HEK293 (cell line): Measurements from ENCODE around the gene MAN1C1.
A peak's percentile ranks its signal among the peaks of the same experiment; 100 is the strongest.
"Not testable (repeated sequence)": the region's sequence is repeated elsewhere in the genome, so short reads cannot be mapped to it uniquely, and the experiment has no call there.

Experiments
- CTCF ChIA-PET: fragments of 350-600 bp; formaldehyde crosslinking; extraction: SDS; loops from one replicate; lab custom pipeline; 2021; ENCODE audit warnings: antibody characterized with exemption; lab: Yijun Ruan, JAX
- POLR2A ChIA-PET: fragments of 300-600 bp; formaldehyde crosslinking; extraction: SDS; loops from one replicate; lab custom pipeline; 2020; ENCODE audit warnings: antibody characterized with exemption, inconsistent platforms; lab: Yijun Ruan, JAX
- H3K27ac ChIP-seq: fragments of 200-500 bp; sonication (Bioruptor generic); 2 replicates; pipeline ENCODE4 v1.5.1; 2014; ENCODE audit warnings: low read depth, low read length, control low read depth, inconsistent platforms; ENCODE audit errors: extremely low read depth
- H3K36me3 ChIP-seq, 2 experiments: fragments of 200-500 bp in 1 of 2; sonication (Bioruptor generic) in 1 of 2; 1 replicate in 1 of 2; 2 replicates in 1 of 2; pipeline ENCODE4 v1.5.1; 2014 to 2017; ENCODE audit warnings: inconsistent platforms in 2 of 2, low read length in 2 of 2; ENCODE audit not compliant: control insufficient read depth in 2 of 2, insufficient read depth in 1 of 2
- H3K4me1 ChIP-seq: fragments of 200-500 bp; sonication (Bioruptor generic); 2 replicates; pipeline ENCODE4 v1.5.1; 2014; ENCODE audit warnings: mild to moderate bottlenecking, low read length, inconsistent platforms; ENCODE audit not compliant: control insufficient read depth, insufficient read depth
- H3K4me3 ChIP-seq: 2 replicates; pipeline ENCODE4 v1.5.1; 2011; ENCODE audit warnings: low read depth, mild to moderate bottlenecking, control low read depth, low read length, moderate library complexity
- H3K9me3 ChIP-seq: fragments of 200-500 bp; sonication (Bioruptor generic); 2 replicates; pipeline ENCODE4 v1.5.1; 2014; ENCODE audit warnings: low read depth, low read length, inconsistent platforms; ENCODE audit not compliant: control insufficient read depth, insufficient read depth
- KLF1 ChIP-seq: fragments of 450-650 bp; formaldehyde crosslinking; IDR thresholded peaks from 2 replicates; pipeline ENCODE4 v1.5.1; 2016; ENCODE audit warnings: missing biosample characterization, missing genetic modification characterization
- MYNN ChIP-seq: fragments of 450-650 bp; formaldehyde crosslinking; IDR thresholded peaks from 2 replicates; pipeline ENCODE4 v1.5.1; 2016; ENCODE audit warnings: missing biosample characterization, missing genetic modification characterization, borderline replicate concordance
- RBAK ChIP-seq: fragments of 450-650 bp; formaldehyde crosslinking; IDR thresholded peaks from 2 replicates; pipeline ENCODE4 v1.5.1; 2016; ENCODE audit warnings: missing biosample characterization, missing genetic modification characterization
- SETDB1 ChIP-seq: IDR thresholded peaks from one replicate; pipeline ENCODE4 v1.6.1; 2017; ENCODE audit warnings: mild to moderate bottlenecking, low read length, moderate library complexity, mixed read lengths; ENCODE audit not compliant: insufficient read length
- YY2 ChIP-seq: fragments of 450-650 bp; formaldehyde crosslinking; IDR thresholded peaks from 2 replicates; pipeline ENCODE4 v1.5.1; 2016; ENCODE audit warnings: missing biosample characterization, missing genetic modification characterization
- ZBTB49 ChIP-seq: fragments of 450-650 bp; formaldehyde crosslinking; IDR thresholded peaks from 2 replicates; pipeline ENCODE4 v1.5.1; 2016; ENCODE audit warnings: missing biosample characterization, missing genetic modification characterization, low read depth
- ZFP3 ChIP-seq: fragments of 450-650 bp; formaldehyde crosslinking; IDR thresholded peaks from 2 replicates; pipeline ENCODE4 v1.5.1; 2016; ENCODE audit warnings: low read depth, missing biosample characterization, missing genetic modification characterization
- ZNF394 ChIP-seq: fragments of 450-650 bp; formaldehyde crosslinking; IDR thresholded peaks from 2 replicates; pipeline ENCODE4 v1.5.1; 2016; ENCODE audit warnings: missing biosample characterization, missing genetic modification characterization, mild to moderate bottlenecking, moderate library complexity, borderline replicate concordance
- ZNF423 ChIP-seq: fragments of 450-650 bp; formaldehyde crosslinking; IDR thresholded peaks from 2 replicates; pipeline ENCODE4 v1.5.1; 2016; ENCODE audit warnings: missing biosample characterization, missing genetic modification characterization
- ZNF701 ChIP-seq: fragments of 450-650 bp; formaldehyde crosslinking; IDR thresholded peaks from 2 replicates; pipeline ENCODE4 v1.5.1; 2016; ENCODE audit warnings: missing biosample characterization, missing genetic modification characterization
- ZNF704 ChIP-seq: fragments of 450-650 bp; formaldehyde crosslinking; IDR thresholded peaks from 2 replicates; pipeline ENCODE4 v1.5.1; 2016; ENCODE audit warnings: missing biosample characterization, missing genetic modification characterization
- ZNF792 ChIP-seq: fragments of 450-650 bp; formaldehyde crosslinking; IDR thresholded peaks from 2 replicates; pipeline ENCODE4 v1.5.1; 2016; ENCODE audit warnings: missing biosample characterization, missing genetic modification characterization
- TF ChIP-seq, protein P1 (sequence below): fragments of 450-650 bp; formaldehyde crosslinking; IDR thresholded peaks from 2 replicates; pipeline ENCODE4 v1.5.1; 2016; ENCODE audit warnings: missing biosample characterization, missing genetic modification characterization

MAN1C1 gene

GRCh38 chr1:25634896-25635295 is 18.3 kb downstream of the MAN1C1 start:
- POLR2A ChIA-PET = no interaction called here

GRCh38 chr1:25636141-25636540 is 19.6 kb downstream of the MAN1C1 start:
- CTCF ChIA-PET = interaction anchor here (0.6 to 0.7 kb wide), 2 partner anchors 57 to 162 kb away, joined by 3 read pairs; no protein-coding TSS in a partner anchor
- H3K4me3 ChIP-seq, H3K27ac ChIP-seq, H3K4me1 ChIP-seq, H3K36me3 ChIP-seq, POLR2A ChIA-PET, H3K9me3 ChIP-seq: not testable (repeated sequence)
- peak; percentile 65 for TF ChIP-seq SETDB1

More at GRCh38 chr1:25634896-25635295, 18.3 kb downstream of the MAN1C1 start:
- Histone ChIP-seq H3K27ac (no peak overlapping the region), H3K36me3 (no peaks in the 10 kb centered on the region), H3K4me1 (no peaks in the 10 kb centered on the region), H3K4me3 (no peak overlapping the region), H3K9me3 (no peaks in the 10 kb centered on the region)
- TF ChIP-seq YY2 (tag by site-specific recombination) (no peak), MYNN (tag by site-specific recombination) (no peak)
- TF ChIP-seq, protein P1, sequence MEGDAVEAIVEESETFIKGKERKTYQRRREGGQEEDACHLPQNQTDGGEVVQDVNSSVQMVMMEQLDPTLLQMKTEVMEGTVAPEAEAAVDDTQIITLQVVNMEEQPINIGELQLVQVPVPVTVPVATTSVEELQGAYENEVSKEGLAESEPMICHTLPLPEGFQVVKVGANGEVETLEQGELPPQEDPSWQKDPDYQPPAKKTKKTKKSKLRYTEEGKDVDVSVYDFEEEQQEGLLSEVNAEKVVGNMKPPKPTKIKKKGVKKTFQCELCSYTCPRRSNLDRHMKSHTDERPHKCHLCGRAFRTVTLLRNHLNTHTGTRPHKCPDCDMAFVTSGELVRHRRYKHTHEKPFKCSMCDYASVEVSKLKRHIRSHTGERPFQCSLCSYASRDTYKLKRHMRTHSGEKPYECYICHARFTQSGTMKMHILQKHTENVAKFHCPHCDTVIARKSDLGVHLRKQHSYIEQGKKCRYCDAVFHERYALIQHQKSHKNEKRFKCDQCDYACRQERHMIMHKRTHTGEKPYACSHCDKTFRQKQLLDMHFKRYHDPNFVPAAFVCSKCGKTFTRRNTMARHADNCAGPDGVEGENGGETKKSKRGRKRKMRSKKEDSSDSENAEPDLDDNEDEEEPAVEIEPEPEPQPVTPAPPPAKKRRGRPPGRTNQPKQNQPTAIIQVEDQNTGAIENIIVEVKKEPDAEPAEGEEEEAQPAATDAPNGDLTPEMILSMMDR (tag by site-specific recombination) = no peak
- CTCF ChIA-PET = no interaction called here

DNA sequence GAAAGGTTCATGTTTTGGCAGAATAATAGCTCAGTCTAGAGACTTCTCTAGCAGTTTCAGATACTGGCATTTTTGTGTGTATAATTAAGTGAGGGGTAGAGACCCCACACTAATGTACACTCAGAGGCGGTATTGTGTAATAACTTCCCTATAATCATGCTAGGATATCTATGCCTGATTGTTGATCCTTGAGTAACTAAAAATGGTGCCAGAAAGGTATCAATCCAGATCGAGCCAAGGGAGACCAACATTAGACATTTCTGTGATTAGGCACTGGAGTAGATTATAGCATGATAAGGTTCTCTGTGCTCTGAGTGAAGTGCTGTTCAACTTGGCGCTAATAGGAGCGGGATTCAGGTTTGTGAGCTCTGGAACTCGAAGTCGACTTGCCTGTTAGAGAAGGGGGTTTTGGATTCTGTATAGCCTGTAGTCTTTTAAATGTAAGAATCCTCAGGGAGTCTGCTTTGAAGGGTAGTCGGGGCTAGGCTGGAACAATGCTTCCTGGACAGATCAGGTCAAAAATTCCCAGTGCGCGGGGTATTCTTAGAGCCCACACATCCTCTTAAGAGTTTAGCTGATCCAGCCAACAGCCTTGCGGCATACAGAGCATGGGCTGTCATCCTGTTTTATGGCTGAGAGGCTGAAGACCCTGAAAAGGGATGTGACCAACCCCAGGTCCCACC is 24.2 kb downstream of the MAN1C1 start:
- no peak overlapping the region for H3K27ac ChIP-seq
- TF ChIP-seq KLF1 (tag by site-specific recombination) (no peak), ZNF792 (tag by site-specific recombination) (no peak), RBAK (no peak), ZFP3 (tag by site-specific recombination) (no peak), ZNF701 (tag by site-specific recombination) (no peak), ZNF394 (tag by site-specific recombination) (no peak), ZNF704 (tag by site-specific recombination) (no peak), ZNF423 (tag by site-specific recombination) (no peak), ZBTB49 (tag by site-specific recombination) (no peak)
- TF ChIP-seq, all 188 proteins: peak for 0
- H3K36me3 ChIP-seq = no peaks in the 10 kb centered on the region
- CTCF ChIA-PET = no interaction called here
- H3K4me3 ChIP-seq = no peak overlapping the region
- POLR2A ChIA-PET = no interaction called here
- no peaks in the 10 kb centered on the region for H3K9me3 ChIP-seq
- H3K4me1 ChIP-seq = no peaks in the 10 kb centered on the region
